Hematopoietic multipotent progenitor cell treated with erythropoietin and hydrocortisone succinate and interleukin-3 and kit ligand, for 6 days (in vitro differentiated cells): Measurements from ENCODE around the gene LDLRAD4.

Experiments
- DNase-seq: peaks from one replicate; pipeline ENCODE4 v3.0.0-alpha.2; 2015

Gene LDLRAD4

GRCh38 chr18:13289481-13290205, 71.1 kb downstream of the LDLRAD4 start:
- DNase-seq: no peak

- DNase-seq: no peak
Measured at GRCh38 chr18:13290856-13291271, 72.3 kb downstream of the LDLRAD4 start.

GRCh38 chr18:13291299-13291698, 72.7 kb downstream of the LDLRAD4 start:
- DNase-seq: no peak

- DNase-seq: no peak
Measured at GRCh38 chr18:13291745-13292447, 73.3 kb downstream of the LDLRAD4 start.

GRCh38 chr18:13292736-13293135, 74.2 kb downstream of the LDLRAD4 start:
- no peak for DNase-seq

- no peak for DNase-seq
Measured at GRCh38 chr18:13294309-13294708, 75.7 kb downstream of the LDLRAD4 start.

GRCh38 chr18:13295894-13296293, 77.3 kb downstream of the LDLRAD4 start:
- DNase-seq: no peak

- no peak for DNase-seq
Measured at GRCh38 chr18:13296867-13297574, 78.5 kb downstream of the LDLRAD4 start.

GRCh38 chr18:13298262-13298661, 79.7 kb downstream of the LDLRAD4 start:
- DNase-seq: no peak

GRCh38 chr18:13300029-13300428, 81.5 kb downstream of the LDLRAD4 start:
- no peak for DNase-seq

- no peak for DNase-seq
Measured at GRCh38 chr18:13300796-13301195, 82.2 kb downstream of the LDLRAD4 start.

- DNase-seq: no peak
Measured at GRCh38 chr18:13302040-13302439, 83.5 kb downstream of the LDLRAD4 start.

- DNase-seq: peak; percentile 69
Measured at GRCh38 chr18:13302457-13303225, 84.1 kb downstream of the LDLRAD4 start.

GRCh38 chr18:13303756-13304364, 85.3 kb downstream of the LDLRAD4 start:
- no peak for DNase-seq

GRCh38 chr18:13305301-13305700, 86.7 kb downstream of the LDLRAD4 start:
- DNase-seq: peak; percentile 65

GRCh38 chr18:13306583-13306982, 88.0 kb downstream of the LDLRAD4 start:
- DNase-seq: no peak

- no peak for DNase-seq
Measured at GRCh38 chr18:13308369-13308768, 89.8 kb downstream of the LDLRAD4 start.

GRCh38 chr18:13309031-13309747, 90.6 kb downstream of the LDLRAD4 start:
- DNase-seq: no peak

GRCh38 chr18:13309748-13310670, 91.4 kb downstream of the LDLRAD4 start:
- DNase-seq: peak; percentile 97

GRCh38 chr18:13311193-13311592, 92.6 kb downstream of the LDLRAD4 start:
- DNase-seq: no peak

GRCh38 chr18:13312515-13312914, 94.0 kb downstream of the LDLRAD4 start:
- DNase-seq: no peak
